ENCODE measurements around the gene KCNJ14.

KCNJ14 gene

GRCh38 chr19:48445256-48445605, 10.1 kb upstream of the KCNJ14 start:
- no peak for DNase-seq (ENCODE audit: low read depth in 2 of 2)

DNA sequence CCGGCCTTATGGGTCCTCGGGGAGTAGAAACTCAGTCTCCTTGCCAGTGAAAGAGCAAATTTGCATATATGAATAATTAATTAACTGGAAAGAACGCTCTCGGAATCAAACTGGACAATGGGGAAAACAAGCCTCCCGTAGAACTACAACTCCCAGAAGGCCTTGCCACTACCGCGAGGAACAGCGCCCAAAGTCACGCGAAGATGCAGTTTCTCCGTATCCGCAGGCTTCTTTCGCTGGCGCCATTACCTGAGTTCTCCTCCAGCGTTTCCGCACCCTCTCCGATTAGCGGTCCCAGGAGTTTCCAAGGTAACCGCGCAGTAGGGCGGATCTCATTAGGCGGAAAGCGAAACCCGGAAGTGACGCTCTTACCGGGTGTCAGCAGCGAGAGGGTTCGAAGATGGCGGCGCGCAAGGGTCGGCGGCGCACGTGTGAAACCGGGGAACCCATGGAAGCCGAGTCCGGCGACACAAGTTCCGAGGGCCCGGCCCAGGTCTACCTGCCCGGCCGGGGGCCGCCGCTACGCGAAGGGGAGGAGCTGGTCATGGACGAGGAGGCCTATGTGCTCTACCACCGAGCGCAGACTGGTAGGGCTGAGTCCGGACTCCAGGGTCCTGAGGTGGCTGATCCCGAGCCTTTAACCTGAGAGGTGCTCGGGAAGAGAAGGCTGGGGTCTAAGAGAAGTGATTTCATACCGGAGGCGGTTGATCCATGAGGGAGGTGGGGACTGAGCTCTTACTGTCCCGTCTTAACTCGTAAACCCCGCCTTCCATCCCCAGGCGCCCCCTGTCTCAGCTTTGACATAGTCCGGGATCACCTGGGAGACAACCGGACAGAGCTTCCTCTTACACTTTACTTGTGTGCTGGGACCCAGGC, 9.5 kb upstream of the KCNJ14 start, which contains the start of gene GRWD1:
Gene GRWD1, plus strand, starts transcription at position 378 of the 876 bp plus-strand sequence. Its CDS starts 23 bp downstream, at position 401.
- DNase-seq (ENCODE audit: low read depth in 2 of 2) = peak; percentile 91 to 93

DNA sequence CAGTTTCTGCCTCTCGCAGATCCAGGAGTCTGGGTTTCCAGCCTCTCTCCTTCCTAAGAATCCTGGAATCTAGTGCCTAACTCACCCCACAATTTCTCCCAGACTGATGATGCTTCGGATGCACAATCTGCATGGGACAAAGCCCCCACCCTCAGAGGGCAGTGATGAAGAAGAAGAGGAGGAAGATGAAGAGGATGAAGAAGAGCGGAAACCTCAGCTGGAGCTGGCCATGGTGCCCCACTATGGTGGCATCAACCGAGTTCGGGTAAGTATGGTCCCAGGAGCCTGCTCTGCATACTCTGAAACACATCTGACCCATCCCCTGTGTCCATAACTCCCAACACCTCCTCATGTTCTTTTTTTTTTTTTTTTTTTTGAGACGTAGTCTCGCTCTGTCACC, 8.8 kb upstream of the KCNJ14 start:
- DNase-seq (ENCODE audit: low read depth in 2 of 2) = no peak

GRCh38 chr19:48448563-48448962, 6.8 kb upstream of the KCNJ14 start:
- DNase-seq (ENCODE audit: low read depth in 2 of 2) = no peak

DNA sequence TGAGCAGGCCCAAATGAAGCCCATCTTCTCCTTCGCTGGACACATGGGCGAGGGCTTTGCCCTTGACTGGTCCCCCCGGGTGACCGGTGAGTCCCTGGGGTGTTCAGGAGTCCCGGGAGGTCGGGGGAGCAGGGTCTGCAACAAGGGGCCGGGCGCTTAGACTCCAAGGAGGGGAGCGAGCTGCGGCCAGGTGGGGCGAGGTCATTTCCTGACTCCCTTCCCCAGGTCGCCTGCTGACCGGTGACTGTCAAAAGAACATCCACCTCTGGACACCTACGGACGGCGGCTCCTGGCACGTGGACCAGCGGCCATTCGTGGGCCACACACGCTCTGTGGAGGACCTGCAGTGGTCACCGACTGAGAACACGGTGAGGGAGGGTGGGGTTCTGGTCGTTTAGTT, 4.9 kb upstream of the KCNJ14 start:
- DNase-seq (ENCODE audit: low read depth in 2 of 2) = no peak

- no peak for DNase-seq (ENCODE audit: low read depth in 2 of 2)
Measured at GRCh38 chr19:48450863-48451262, 4.5 kb upstream of the KCNJ14 start.

DNA sequence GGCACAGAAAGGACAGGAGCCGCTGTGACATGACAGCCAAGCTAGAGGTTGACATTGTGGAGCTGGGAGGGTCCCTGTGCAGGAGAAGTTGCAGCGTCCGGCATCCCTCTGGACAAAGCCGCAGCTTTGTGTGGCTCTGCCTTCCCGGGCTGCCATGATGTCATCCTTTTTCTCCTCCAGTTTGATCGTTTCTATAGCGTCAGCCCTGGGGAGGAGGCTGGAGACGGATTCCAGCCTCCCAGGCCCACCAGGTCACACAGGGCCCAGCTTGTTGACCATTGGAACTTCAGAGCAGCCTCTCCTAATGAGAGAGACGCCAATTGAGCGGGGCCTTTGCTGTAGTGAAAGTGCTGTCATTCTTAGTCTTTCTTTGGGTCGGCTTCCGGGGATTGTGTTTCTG, 3.8 kb upstream of the KCNJ14 start:
- DNase-seq (ENCODE audit: low read depth in 2 of 2) = no peak

- no peak for DNase-seq (ENCODE audit: low read depth in 2 of 2)
Measured at GRCh38 chr19:48452289-48453190, 2.8 kb upstream of the KCNJ14 start.

GRCh38 chr19:48454150-48454730, 1.1 kb upstream of the KCNJ14 start:
- DNase-seq (ENCODE audit: low read depth in 2 of 2) = no peak

DNA sequence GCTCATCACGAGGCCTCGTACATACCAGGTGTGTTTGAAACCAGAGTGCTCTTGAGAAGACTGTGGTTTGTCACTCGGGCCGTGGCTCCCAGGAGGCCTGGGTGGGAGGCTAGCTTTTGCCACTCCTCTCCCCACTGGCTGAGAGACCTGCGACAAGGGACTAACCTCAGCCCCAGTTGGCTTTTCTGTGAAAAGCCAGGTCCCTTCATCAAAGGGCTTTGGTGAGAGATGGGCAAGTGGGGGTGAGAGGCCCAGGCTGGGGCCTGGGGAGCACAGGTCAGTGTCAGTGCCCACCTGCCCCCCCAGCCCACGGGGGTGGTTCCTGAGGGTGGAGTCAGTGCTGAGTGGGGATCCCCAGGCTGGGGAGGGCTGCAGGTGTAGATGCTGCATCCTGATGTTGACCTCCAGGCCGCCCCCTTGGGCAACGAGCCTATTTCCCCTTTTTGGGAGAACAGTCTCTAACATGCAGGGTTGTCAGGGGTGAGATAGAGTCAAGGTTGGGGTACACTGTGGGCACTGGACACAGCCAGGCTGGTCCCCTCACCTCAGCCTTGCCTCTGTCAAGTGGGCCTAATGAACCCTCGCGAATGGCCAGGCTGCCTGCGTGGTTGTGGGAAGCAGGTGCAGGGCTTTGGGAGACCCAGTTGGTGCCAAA, 661 bp downstream of the KCNJ14 start:
- DNase-seq (ENCODE audit: low read depth in 2 of 2) = no peak

DNA sequence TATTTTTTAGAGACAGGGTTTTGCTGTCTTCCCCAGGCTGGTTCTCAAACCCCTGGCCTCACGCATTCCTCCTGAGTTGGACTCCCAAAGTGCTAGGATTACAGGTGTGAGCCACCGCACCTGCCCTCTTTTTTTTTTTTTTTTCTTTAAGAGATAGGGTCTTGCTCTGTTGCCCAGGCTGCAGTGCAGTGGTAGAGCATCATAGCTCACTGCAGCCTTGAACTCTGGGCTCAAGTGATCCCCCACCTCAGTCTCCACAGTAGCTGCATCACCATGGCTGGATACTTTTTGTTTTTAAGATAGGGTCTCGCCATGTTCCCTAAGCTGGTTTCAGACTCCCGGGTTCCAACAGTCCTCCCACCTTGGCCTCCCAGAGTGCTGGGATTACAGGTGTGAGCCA, 1.5 kb downstream of the KCNJ14 start:
- DNase-seq (ENCODE audit: low read depth in 2 of 2) = no peak

GRCh38 chr19:48458016-48458415, 2.6 kb downstream of the KCNJ14 start:
- DNase-seq (ENCODE audit: low read depth in 2 of 2) = no peak

DNA sequence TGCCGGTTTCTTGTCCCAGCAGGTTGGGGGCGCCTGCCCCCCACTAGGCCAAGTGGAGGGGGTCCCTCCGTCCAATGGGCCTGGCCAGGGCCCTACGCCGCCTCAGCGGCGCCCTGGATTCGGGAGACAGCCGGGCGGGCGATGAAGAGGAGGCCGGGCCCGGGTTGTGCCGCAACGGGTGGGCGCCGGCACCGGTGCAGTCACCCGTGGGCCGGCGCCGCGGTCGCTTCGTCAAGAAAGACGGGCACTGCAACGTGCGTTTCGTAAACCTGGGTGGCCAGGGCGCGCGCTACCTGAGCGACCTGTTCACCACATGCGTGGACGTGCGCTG, 6.2 kb downstream of the KCNJ14 start:
- DNase-seq (ENCODE audit: low read depth in 2 of 2) = no peak

GRCh38 chr19:48461982-48462655, 6.7 kb downstream of the KCNJ14 start:
- no peak for DNase-seq (ENCODE audit: low read depth in 2 of 2)

DNA sequence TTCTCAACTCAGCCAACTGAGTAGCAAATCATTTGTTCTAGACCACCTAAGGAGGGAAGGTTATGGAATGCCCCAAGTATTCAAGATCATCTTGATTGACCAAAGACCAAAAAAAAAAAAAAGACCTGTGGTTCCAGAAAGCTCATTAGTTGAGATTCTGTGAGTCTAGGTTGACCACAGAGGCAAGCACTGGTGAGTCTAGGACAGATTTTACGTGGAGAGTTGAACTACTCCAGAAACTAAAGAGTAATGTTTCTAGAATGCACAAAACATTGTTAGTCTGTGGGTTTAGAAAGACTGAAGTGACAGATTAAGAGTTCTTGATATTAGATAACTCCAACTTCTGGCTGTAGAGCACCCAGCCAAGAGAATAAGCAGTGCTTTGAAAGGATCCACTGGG, 9.8 kb downstream of the KCNJ14 start:
- no peak for DNase-seq (ENCODE audit: low read depth in 2 of 2)

DNA sequence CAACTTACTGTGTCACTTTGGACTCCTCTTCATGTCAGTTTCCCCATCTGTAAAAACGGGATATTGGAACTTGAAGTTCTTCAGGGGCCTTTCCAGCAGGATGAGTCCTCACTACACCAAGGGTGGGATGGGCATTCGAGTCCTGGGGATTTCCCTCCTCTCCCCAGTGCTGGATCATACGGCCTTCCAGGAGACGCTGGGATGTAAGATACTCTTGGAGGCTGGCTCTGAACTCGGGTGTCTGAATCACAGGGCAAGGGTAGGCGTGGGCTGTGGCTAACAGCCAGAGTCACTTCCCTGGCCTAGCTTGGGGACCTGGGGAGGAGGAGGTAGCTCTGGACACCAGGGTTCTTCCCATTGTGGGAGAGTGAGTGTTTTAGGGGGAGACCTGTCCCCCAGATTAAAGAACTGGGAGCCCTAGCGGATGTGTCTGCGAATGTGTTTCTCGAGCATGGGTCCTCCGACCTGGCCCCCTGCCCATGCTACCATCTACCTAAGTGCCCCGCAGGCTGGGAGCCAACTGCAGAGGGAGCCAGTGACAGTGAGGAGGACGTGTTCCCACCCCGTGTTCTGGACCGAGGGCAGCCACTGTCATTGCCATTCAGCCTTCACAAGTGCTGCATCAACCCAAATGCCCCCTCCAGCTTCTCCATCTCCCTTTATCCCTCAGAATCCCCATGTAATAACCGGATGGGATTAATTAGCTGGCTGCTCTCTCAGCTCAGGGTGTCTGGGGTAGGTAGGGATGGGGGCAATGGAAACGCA, 11.4 kb downstream of the KCNJ14 start:
- no peak for DNase-seq (ENCODE audit: low read depth in 2 of 2)

- peak; percentile 99 to 100 for DNase-seq (ENCODE audit: low read depth in 2 of 2)
Measured at GRCh38 chr19:48468772-48469288, 13.5 kb downstream of the KCNJ14 start.

DNA sequence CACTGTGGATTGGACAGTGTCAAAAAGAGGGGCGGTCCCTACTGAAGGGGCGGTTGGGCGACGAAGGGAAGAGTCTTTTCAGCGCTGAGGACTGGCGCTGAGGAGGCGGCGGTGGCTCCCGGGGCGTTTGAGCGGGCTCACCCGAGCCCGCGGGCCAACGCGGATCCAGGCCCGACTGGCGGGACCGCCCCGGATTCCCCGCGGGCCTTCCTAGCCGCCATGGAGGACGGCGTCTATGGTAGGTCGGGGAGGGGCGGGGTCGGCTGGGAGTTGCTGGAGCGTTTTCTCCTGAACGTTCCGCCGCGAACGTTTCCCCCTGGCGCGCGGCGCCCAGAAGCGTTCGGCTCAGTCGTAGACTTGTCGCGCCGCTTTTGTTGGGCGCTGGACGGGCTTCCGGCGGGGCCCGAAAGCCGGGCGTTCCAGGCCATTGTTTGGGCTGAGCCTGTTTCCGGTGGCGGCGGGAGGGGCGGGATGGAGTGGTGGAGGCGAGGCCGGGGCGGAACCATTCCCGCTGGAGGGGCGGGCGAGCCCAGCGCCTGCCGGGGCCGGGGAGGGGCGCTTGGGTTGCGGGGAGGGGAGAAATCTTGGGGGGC, 14.0 kb downstream of the KCNJ14 start, which contains the start of gene CYTH2:
Gene CYTH2, plus strand, starts transcription at position 81 of the 593 bp plus-strand sequence. Its CDS starts 139 bp downstream, at position 220.
- DNase-seq (ENCODE audit: low read depth in 2 of 2) = peak; percentile 52 to 66

DNA sequence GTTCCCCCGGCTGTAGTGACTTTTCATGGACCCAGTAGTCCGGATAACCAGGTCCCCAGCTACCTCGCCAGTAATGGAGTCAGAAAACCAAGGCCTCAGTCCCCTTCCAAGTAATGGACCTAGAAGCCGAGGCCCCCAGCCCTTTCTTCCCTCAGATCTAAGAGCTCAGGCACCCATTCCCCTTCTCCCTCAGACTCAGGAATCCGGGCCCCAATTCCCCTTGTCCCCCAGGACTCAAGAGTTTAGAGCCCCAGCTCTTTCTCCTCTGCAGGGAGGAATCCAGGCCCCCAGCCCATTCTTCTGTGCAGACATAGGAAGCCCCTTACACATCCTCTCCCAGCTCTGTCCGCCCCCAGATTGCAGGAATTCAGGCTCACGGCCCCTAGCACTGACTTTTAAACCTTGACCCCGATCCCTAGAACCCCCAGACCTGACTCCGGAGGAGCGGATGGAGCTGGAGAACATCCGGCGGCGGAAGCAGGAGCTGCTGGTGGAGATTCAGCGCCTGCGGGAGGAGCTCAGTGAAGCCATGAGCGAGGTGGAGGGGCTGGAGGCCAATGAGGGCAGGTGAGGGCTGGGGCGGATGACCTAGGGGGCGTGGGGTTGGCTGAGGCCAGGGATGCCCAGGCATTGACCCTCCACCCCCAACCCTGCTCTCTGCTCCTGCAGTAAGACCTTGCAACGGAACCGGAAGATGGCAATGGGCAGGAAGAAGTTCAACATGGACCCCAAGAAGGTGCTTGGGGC, 14.7 kb downstream of the KCNJ14 start:
- DNase-seq (ENCODE audit: low read depth in 2 of 2) = no peak

All from stimulated activated CD4-positive, alpha-beta T cell treated with anti-CD3 and anti-CD28 coated beads, Interleukin-15, amount 100 ng/mL, for 48 hours (primary cell).